ENCODE data around the gene LY9.

DNA sequence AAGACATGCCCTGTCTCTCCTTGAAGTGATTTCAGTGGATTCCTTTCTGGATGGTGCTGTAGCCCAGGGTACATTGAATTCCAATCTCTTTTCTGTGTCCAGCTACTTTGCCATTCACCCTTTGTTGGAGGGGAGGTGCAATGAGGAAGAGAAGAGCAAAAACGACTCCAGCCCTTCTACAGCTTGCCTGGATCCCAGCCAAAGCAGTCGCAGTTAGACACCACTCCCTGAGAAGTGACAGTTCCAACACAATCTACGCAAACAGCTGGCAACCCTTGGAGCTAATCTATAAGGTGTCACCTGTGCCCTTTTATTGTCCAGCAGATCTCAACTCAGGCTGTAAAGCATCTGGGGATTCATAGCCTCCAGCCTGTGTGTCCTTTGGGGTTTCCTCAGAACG is 62.1 kb downstream of the LY9 start:
- TF ChIP-seq, protein P1, sequence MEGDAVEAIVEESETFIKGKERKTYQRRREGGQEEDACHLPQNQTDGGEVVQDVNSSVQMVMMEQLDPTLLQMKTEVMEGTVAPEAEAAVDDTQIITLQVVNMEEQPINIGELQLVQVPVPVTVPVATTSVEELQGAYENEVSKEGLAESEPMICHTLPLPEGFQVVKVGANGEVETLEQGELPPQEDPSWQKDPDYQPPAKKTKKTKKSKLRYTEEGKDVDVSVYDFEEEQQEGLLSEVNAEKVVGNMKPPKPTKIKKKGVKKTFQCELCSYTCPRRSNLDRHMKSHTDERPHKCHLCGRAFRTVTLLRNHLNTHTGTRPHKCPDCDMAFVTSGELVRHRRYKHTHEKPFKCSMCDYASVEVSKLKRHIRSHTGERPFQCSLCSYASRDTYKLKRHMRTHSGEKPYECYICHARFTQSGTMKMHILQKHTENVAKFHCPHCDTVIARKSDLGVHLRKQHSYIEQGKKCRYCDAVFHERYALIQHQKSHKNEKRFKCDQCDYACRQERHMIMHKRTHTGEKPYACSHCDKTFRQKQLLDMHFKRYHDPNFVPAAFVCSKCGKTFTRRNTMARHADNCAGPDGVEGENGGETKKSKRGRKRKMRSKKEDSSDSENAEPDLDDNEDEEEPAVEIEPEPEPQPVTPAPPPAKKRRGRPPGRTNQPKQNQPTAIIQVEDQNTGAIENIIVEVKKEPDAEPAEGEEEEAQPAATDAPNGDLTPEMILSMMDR (IDR thresholded peaks at IDR 0.05) = no peak
- TF ChIP-seq POLR2A (IDR thresholded peaks at IDR 0.05) = no peak
- TF ChIP-seq EP300 (IDR thresholded peaks at IDR 0.05) = no peak
- no peak for TF ChIP-seq POLR2AphosphoS5 (IDR thresholded peaks at IDR 0.05)

All from upper lobe of left lung (tissue), 4 donors.